ENCODE measurements around the gene C1orf146.
"Not testable (repeated sequence)": the region's sequence is repeated elsewhere in the genome, so short reads cannot be mapped to it uniquely, and the experiment has no call there.

Gene C1orf146

DNA sequence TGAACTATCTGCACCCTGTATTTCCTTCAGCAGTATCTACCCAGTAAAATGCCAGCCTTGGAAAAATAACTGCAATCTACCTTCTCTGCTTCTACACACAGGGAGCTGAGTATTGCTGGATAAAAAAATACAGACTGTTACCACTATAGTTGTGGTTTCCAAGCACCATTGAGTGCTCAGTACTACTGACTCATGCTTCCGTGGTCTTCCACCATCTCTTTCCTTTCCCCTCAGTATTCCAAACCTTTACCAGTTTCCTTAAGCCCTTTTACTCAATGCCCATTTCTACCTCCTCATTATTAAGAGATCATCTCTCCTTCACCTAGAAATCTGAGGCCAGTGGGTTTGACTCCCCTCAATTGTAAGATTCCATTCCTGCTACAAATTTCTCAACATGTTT, 57.2 kb downstream of the C1orf146 start:
- no peak for DNase-seq (ENCODE audit: low read depth in 2 of 2)

DNA sequence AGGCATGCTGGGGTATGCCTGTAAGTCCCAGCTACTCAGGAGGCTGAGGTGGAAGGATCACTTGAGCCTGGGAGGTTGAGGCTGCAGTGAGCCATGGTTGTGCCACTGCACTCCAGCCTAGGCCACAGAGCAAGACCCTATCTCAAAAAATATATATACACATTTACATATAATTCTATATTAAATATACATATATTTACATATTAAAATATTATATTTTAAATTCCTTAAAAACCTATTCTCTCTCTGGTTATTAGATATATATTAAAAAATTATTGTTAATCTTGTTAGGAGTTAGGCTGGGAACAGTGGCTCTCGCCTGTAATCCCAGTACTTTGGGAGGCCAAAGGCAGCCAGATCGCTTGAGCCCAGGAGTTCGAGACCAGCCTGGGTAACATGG, 58.4 kb downstream of the C1orf146 start:
- no peak for DNase-seq (ENCODE audit: low read depth in 2 of 2)

DNA sequence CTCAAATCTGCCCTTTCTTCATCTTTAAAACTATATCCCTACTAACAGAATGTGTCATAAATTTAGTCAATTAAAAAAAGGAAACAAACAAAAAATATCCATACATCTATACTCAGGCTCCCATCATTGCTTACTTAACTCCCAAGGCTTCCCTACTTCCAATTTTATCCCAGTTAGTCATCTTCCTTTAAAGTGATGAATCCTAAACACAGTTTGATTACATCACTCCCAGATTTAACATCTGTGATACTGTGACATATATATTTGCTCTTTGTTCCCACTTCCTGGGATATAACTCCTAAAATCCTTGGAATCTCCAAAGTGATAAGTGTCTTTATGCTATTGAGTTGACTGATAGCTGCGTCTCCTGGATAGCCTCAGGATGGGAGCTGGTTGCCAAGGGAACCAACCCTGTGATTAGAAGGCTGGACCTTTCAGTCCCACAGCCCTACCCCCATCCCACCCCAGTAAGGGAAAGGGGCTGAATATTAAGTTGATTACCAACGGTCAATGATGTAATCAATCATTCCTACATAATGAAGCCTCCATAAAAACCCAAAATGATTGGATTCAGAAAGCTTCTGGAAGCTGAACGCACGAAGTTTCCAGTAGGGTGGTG, 59.5 kb downstream of the C1orf146 start:
- no peak for DNase-seq (ENCODE audit: low read depth in 2 of 2)

DNA sequence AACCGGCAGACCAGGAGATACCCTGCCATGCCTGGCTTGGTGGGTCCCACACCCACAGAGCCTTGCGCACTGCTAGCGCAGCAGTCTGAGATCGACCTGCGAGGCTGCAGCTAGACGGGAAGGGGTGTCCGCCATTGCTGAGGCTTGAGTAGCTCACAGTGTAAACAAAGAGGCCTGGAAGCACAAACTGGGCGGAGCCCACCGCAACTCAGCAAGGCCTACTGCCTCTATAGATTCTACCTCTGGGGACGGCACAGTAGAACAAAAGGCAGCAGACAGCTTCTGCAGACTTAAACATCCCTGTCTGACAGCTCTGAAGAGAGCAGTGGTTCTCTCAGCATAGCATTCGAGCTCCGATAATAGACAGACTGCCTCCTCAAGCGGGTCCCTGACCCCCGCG, 62.1 kb downstream of the C1orf146 start:
- not testable (repeated sequence) for DNase-seq (ENCODE audit: low read depth in 2 of 2)

DNA sequence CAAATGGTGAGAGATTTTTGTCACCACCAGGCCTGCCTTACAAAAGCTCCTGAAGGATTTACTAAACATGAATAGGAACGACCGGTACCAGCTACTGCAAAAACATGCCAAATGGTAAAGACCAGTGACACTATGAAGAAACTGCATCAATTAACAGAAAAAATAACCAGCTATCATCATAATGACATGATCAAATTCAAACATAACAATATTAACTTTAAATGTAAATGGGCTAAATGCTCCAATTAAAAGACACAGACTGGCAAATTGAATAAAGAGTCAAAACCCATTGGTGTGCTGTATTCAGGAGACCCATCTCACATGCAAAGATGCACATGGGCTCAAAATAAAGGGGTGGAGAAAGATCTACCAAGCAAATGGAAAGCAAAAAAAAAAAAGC, 63.7 kb downstream of the C1orf146 start:
- not testable (repeated sequence) for DNase-seq (ENCODE audit: low read depth in 2 of 2)

DNA sequence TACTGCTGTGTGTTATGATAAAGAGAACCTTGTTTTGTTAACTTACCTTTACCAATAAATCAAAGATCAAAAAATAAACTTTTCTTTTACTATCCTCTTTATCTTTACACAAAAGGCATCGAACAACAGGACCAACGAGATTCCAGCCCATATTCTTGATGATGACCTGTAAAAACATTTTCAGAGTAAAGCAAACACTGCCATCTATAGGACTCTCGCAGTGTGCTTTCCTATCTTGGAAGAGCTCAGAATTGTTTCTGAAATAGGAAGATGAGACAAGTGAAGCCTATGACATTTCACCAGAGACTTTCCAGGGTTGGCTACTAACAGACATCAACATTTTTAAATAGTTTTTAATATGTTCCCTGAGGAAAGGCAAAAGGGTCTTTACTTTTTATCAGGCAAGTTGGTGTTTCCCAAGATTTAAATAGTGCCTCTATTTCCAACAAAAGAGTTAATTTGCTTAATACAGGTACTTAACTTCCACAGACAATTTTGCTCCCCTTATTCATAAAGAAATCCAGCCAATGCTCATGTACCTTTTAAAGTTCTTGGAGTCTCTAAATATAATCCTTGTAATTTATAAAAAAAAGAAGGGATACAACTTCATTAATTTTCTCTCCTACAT, 73.8 kb downstream of the C1orf146 start:
- DNase-seq (ENCODE audit: low read depth in 2 of 2): no peak

Data from stimulated activated CD8-positive, alpha-beta memory T cell treated with anti-CD3 and anti-CD28 coated beads, Interleukin-7, amount 100 ng/mL, for 1 hour (primary cell).